HG03095 (cell line): Measurements from ENCODE around the gene PDZK1.
"Not testable (repeated sequence)": the region's sequence is repeated elsewhere in the genome, so short reads cannot be mapped to it uniquely, and the experiment has no call there.

Experiments used
- ATAC-seq: cut with Tn5 transposase; IDR thresholded peaks from one replicate; pipeline ENCODE4 v1.9.1; 2021; ENCODE audit warnings: moderate library complexity; ENCODE audit not compliant: unreplicated experiment

The PDZK1 gene

GRCh38 chr1:145665015-145665414, 42.2 kb downstream of the PDZK1 start:
- ATAC-seq, result not testable (repeated sequence)

GRCh38 chr1:145662502-145662901, 44.7 kb downstream of the PDZK1 start:
- ATAC-seq, result not testable (repeated sequence)

DNA sequence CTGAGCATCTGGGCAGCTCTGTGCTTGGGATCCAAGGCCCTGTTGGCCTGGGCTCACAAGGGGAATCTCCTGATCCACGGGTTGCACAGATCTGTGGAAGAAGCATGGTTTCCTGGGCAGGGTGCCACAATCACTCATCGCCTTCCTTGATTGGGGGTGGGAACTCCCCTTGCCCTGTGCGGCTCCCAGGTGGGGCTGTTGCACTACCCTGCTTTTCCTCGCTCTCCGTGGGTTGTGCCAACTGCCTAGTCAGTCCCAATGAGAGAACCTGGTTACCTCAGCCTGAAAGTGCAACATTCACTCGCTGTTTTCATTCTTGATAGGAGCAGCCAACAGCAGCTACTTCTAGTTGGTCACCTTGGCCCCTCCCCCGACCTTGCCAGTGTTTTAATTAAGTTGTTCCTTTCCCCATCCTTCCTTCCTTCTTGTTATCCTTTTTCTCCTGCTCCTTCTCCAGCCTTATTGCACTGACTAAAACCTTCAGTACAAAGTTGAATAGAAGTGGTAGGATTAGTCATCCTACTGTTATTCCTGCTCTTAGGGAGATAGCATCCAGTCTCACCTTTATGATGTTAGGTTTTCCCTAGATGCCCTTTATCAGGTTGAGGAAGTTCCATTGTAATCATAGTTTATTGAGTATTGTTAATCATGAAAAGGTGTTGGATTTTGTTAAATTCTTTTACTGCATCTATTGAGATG, 50.8 kb downstream of the PDZK1 start:
- ATAC-seq, result not testable (repeated sequence)

- not testable (repeated sequence) for ATAC-seq
These were observed 63.2 kb downstream of the PDZK1 start for GRCh38 chr1:145643990-145644389.

- not testable (repeated sequence) for ATAC-seq
These were observed 65.3 kb downstream of the PDZK1 start for GRCh38 chr1:145641886-145642285.

DNA sequence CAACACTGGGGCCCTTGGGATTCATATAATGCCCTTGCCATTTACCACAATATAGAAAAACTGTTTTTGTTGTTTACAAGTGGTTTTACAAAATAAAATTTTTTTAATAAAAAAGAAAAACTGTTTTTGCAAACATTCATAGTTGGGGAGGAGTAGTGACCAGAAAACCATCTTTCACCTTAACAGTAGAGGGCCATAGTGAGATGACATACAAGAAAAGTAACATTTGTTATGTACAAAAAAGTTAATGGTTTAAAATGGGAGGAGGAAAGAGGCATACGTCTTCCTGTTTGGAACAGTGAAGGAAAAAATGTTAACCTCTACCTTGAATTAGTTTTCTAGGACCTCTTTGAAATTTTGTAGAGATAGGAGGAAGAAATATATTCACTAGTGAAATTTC, 70.9 kb downstream of the PDZK1 start:
- ATAC-seq, result not testable (repeated sequence)

DNA sequence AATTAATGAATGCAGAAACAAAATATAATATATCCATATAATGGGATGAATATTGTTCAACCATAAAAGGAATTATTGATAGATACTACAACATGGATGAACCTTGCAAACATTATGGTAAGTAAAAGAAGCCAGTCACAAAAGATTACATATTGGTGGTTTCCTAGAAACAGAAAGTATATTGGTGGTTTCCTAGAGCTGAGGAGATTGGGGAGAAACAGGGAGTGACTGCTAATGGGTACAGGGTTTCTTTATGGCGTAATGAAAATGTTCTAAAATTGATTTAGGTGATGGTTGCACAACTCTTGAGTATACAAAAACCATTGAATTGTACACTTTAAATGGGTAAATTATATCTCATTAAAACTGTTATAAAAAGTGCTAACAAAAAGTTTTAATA, 85.0 kb downstream of the PDZK1 start:
- not testable (repeated sequence) for ATAC-seq
